ENCODE measurements around the gene MAPK8. TPM values are rescaled to one million over a fixed set of nuclear protein-coding genes. Genes with fewer than 3 reads are reported as not detected.

Gene MAPK8
- total and polyA plus RNA-seq, 4 donors = 9.1 to 142 (median 24.2) TPM

GRCh38 chr10:48307711-48308018 lies 1.2 kb downstream of the MAPK8 start:
- H3K27ac ChIP-seq (ENCODE audit: low read depth in 1 of 2, low read length in 1 of 2) = no peak overlapping the region
- no peaks in the 10 kb centered on the region for H3K36me3 ChIP-seq (ENCODE audit: control insufficient read depth in 4 of 4, insufficient read depth in 4 of 4, low read length in 4 of 4)
- H3K4me1 ChIP-seq (ENCODE audit: control insufficient read depth in 5 of 5, insufficient read depth in 5 of 5, low read length in 5 of 5) = peaks cover 0 to 27% (median 13%) of the 10 kb centered on the region in 5 donors
- no peak for DNase-seq
- ATAC-seq (ENCODE audit: insufficient read depth, low FRiP score) = no peak
- no peaks in the 10 kb centered on the region for H3K9me3 ChIP-seq (ENCODE audit: control insufficient read depth in 4 of 4, insufficient read depth in 3 of 4, low read length in 3 of 4)
- H3K9ac ChIP-seq (ENCODE audit: insufficient read depth in 1 of 2, low read length in 2 of 2) = peak overlapping the region; percentile 73 to 93
- no peaks in the 10 kb centered on the region for H3K27me3 ChIP-seq (ENCODE audit: control insufficient read depth in 3 of 3, insufficient read depth in 3 of 3, low read length in 2 of 3)
- no peak overlapping the region for H3K4me3 ChIP-seq
- TF ChIP-seq, protein P1, sequence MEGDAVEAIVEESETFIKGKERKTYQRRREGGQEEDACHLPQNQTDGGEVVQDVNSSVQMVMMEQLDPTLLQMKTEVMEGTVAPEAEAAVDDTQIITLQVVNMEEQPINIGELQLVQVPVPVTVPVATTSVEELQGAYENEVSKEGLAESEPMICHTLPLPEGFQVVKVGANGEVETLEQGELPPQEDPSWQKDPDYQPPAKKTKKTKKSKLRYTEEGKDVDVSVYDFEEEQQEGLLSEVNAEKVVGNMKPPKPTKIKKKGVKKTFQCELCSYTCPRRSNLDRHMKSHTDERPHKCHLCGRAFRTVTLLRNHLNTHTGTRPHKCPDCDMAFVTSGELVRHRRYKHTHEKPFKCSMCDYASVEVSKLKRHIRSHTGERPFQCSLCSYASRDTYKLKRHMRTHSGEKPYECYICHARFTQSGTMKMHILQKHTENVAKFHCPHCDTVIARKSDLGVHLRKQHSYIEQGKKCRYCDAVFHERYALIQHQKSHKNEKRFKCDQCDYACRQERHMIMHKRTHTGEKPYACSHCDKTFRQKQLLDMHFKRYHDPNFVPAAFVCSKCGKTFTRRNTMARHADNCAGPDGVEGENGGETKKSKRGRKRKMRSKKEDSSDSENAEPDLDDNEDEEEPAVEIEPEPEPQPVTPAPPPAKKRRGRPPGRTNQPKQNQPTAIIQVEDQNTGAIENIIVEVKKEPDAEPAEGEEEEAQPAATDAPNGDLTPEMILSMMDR (IDR thresholded peaks at IDR 0.05; ENCODE audit: control extremely low read depth, extremely low read depth) = no peak
- WGBS, 2 donors = 18 to 23% methylated on average over 3 of the region's 3 CpGs

- H3K27me3 ChIP-seq (ENCODE audit: control insufficient read depth in 3 of 3, insufficient read depth in 3 of 3, low read length in 2 of 3) = no peaks in the 10 kb centered on the region
- no peak overlapping the region for H3K9ac ChIP-seq (ENCODE audit: insufficient read depth in 1 of 2, low read length in 2 of 2)
- TF ChIP-seq, protein P1 (IDR thresholded peaks at IDR 0.05; ENCODE audit: control extremely low read depth, extremely low read depth) = no peak
- H3K27ac ChIP-seq (ENCODE audit: low read depth in 1 of 2, low read length in 1 of 2) = peak overlapping the region in 1 of 2 donors; percentile 9
- no peak for DNase-seq
- no peak for ATAC-seq (ENCODE audit: insufficient read depth, low FRiP score)
- H3K9me3 ChIP-seq (ENCODE audit: control insufficient read depth in 4 of 4, insufficient read depth in 3 of 4, low read length in 3 of 4) = no peaks in the 10 kb centered on the region
- peaks cover 0 to 27% (median 13%) of the 10 kb centered on the region in 5 donors for H3K4me1 ChIP-seq (ENCODE audit: control insufficient read depth in 5 of 5, insufficient read depth in 5 of 5, low read length in 5 of 5)
- WGBS, 2 donors = 65 to 75% methylated on average over 2 of the region's 2 CpGs
- no peaks in the 10 kb centered on the region for H3K36me3 ChIP-seq (ENCODE audit: control insufficient read depth in 4 of 4, insufficient read depth in 4 of 4, low read length in 4 of 4)
- H3K4me3 ChIP-seq = no peak overlapping the region
Observed at GRCh38 chr10:48309711-48310226, 3.3 kb downstream of the MAPK8 start.

DNA sequence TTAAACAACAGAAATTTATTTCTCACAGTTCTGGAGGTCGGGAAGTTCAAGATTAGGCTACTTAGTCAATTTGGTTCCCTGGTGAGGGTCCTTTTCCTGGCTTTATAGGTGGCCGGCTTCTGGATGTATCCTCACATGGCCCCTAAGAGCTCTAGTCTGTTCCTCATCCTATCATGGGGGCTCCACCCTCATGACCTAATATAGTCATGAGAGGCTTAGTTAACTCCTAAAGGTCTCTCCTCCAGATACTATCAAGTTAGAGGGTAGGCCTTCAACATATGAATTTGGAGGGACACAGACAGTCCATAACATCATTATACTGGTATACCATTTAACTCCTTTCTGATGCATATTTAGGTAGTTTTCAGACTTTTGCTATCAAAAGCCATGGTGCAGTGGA lies 7.6 kb downstream of the MAPK8 start:
- DNase-seq (no peak), ATAC-seq (ENCODE audit: insufficient read depth, low FRiP score) (no peak)
- Histone ChIP-seq H3K27me3 (ENCODE audit: control insufficient read depth in 3 of 3, insufficient read depth in 3 of 3, low read length in 2 of 3) (no peaks in the 10 kb centered on the region), H3K4me1 (ENCODE audit: control insufficient read depth in 5 of 5, insufficient read depth in 5 of 5, low read length in 5 of 5) (peaks cover 0 to 43% (median 0%) of the 10 kb centered on the region in 5 donors), H3K4me3 (no peak overlapping the region), H3K36me3 (ENCODE audit: control insufficient read depth in 4 of 4, insufficient read depth in 4 of 4, low read length in 4 of 4) (no peaks in the 10 kb centered on the region), H3K9me3 (ENCODE audit: control insufficient read depth in 4 of 4, insufficient read depth in 3 of 4, low read length in 3 of 4) (no peaks in the 10 kb centered on the region), H3K27ac (ENCODE audit: low read depth in 1 of 2, low read length in 1 of 2) (no peak overlapping the region), H3K9ac (ENCODE audit: insufficient read depth in 1 of 2, low read length in 2 of 2) (no peak overlapping the region)
- TF ChIP-seq, protein P1 (IDR thresholded peaks at IDR 0.05; ENCODE audit: control extremely low read depth, extremely low read depth) = no peak
- 96 to 98% methylated on average over 2 of the region's 2 CpGs for WGBS, 2 donors

DNA sequence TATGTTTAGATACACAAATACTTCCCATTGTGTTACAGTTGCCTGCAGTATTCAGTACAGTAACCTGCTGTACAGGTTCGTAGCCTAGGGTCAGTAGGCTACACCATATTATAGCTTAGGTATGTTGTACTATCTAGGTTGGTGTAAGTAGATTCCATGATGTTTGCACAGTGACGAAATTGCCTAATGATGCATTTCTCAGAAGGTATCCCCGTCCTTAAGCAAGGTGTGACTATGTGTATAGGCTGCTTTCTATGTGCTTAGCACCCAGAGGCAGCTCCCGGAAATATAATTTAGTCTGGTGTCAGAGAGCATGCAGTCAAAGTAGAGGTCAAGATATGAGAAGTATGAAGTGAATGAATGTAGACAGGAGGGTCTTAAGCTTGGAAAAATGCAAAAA lies 9.8 kb downstream of the MAPK8 start:
- TF ChIP-seq, protein P1 (IDR thresholded peaks at IDR 0.05; ENCODE audit: control extremely low read depth, extremely low read depth) = no peak
- 70 to 86% methylated on average over 4 of the region's 4 CpGs for WGBS, 2 donors
- no peak overlapping the region for H3K4me3 ChIP-seq
- no peak overlapping the region for H3K27ac ChIP-seq (ENCODE audit: low read depth in 1 of 2, low read length in 1 of 2)
- peaks cover 0 to 28% (median 0%) of the 10 kb centered on the region in 5 donors for H3K4me1 ChIP-seq (ENCODE audit: control insufficient read depth in 5 of 5, insufficient read depth in 5 of 5, low read length in 5 of 5)
- no peaks in the 10 kb centered on the region for H3K36me3 ChIP-seq (ENCODE audit: control insufficient read depth in 4 of 4, insufficient read depth in 4 of 4, low read length in 4 of 4)
- H3K27me3 ChIP-seq (ENCODE audit: control insufficient read depth in 3 of 3, insufficient read depth in 3 of 3, low read length in 2 of 3) = no peaks in the 10 kb centered on the region
- ATAC-seq (ENCODE audit: insufficient read depth, low FRiP score) (peak; percentile 53), DNase-seq (no peak)
- H3K9ac ChIP-seq (ENCODE audit: insufficient read depth in 1 of 2, low read length in 2 of 2) = no peak overlapping the region
- H3K9me3 ChIP-seq (ENCODE audit: control insufficient read depth in 4 of 4, insufficient read depth in 3 of 4, low read length in 3 of 4) = no peaks in the 10 kb centered on the region
